GM19324 (cell line): ENCODE results near the gene ARPC5L.
"Not testable (repeated sequence)": the region's sequence is repeated elsewhere in the genome, so short reads cannot be mapped to it uniquely, and the experiment has no call there.

Experiments
- ATAC-seq: cut with Tn5 transposase; IDR thresholded peaks from one replicate; pipeline ENCODE4 v1.9.1; 2021; ENCODE audit warnings: mild to moderate bottlenecking, moderate library complexity; ENCODE audit not compliant: unreplicated experiment, low FRiP score

The ARPC5L gene

GRCh38 chr9:124861342-124862229 is at the start of gene ARPC5L, which contains the start of gene RPL35:
ARPC5L (plus strand) TSS chr9:124862130; CDS start chr9:124869291, 7,161 bp downstream.
RPL35 (minus strand) TSS chr9:124861957; CDS start chr9:124861912, 45 bp downstream.
- ATAC-seq: peak; percentile 89

- ATAC-seq: no peak
Measured at GRCh38 chr9:124812441-124812876, 49.5 kb upstream of the ARPC5L start.

GRCh38 chr9:124813041-124813440 is 48.9 kb upstream of the ARPC5L start:
- ATAC-seq: no peak

GRCh38 chr9:124813501-124814163 is 48.3 kb upstream of the ARPC5L start:
- no peak for ATAC-seq

GRCh38 chr9:124814164-124814535 is 47.8 kb upstream of the ARPC5L start:
- no peak for ATAC-seq

GRCh38 chr9:124815601-124816000 is 46.3 kb upstream of the ARPC5L start:
- ATAC-seq: no peak

GRCh38 chr9:124818431-124819281 is 43.3 kb upstream of the ARPC5L start:
- no peak for ATAC-seq

- ATAC-seq: no peak
Measured at GRCh38 chr9:124820698-124821623, 41.0 kb upstream of the ARPC5L start.

GRCh38 chr9:124828489-124829333 is 33.2 kb upstream of the ARPC5L start:
- no peak for ATAC-seq

- no peak for ATAC-seq
Measured at GRCh38 chr9:124829334-124829669, 32.6 kb upstream of the ARPC5L start.

- no peak for ATAC-seq
Measured at GRCh38 chr9:124830593-124830992, 31.3 kb upstream of the ARPC5L start.

- ATAC-seq: no peak
Measured at GRCh38 chr9:124831642-124832364, 30.1 kb upstream of the ARPC5L start.

- no peak for ATAC-seq
Measured at GRCh38 chr9:124834591-124834990, 27.3 kb upstream of the ARPC5L start.

GRCh38 chr9:124835026-124835557 is 26.8 kb upstream of the ARPC5L start:
- ATAC-seq: no peak

GRCh38 chr9:124838132-124838531 is 23.8 kb upstream of the ARPC5L start:
- not testable (repeated sequence) for ATAC-seq

GRCh38 chr9:124838567-124839275 is 23.2 kb upstream of the ARPC5L start:
- ATAC-seq: not testable (repeated sequence)

- ATAC-seq: no peak
Measured at GRCh38 chr9:124839612-124840299, 22.2 kb upstream of the ARPC5L start.
